Kidney (tissue), 14 donors: ENCODE data around the gene FZR1. TPM values are rescaled to one million over a fixed set of nuclear protein-coding genes. Genes with fewer than 3 reads are reported as not detected.

Experiments used
- DNase-seq, 5 donors: peaks; one replicate each; pipeline ENCODE4 v3.0.0-alpha.2; 2013 to 2020
- FAIRE-seq: peaks from 2 replicates; lab custom pipeline; 2012; peaks lifted over from hg19 to GRCh38; lab: Jason Lieb, UNC
- H3K27ac ChIP-seq, 2 donors: one replicate each; pipeline ENCODE4 v1.7.0; 2013; ENCODE audit warnings: low read depth in 2 of 2, low read length in 2 of 2, inconsistent platforms in 1 of 2
- H3K27me3 ChIP-seq: one replicate; pipeline ENCODE4 v1.7.1; 2013; ENCODE audit warnings: low read length, inconsistent platforms; ENCODE audit not compliant: control insufficient read depth, insufficient read depth
- H3K36me3 ChIP-seq, 3 donors: one replicate each; pipeline versions ENCODE4 v1.7.0 to v1.7.1; 2013; ENCODE audit warnings: low read length in 3 of 3, control low read depth in 1 of 3, inconsistent platforms in 1 of 3; ENCODE audit not compliant: insufficient read depth in 3 of 3, control insufficient read depth in 2 of 3
- H3K4me1 ChIP-seq, 3 donors: one replicate each; pipeline versions ENCODE4 v1.7.0 to v1.7.1; 2013; ENCODE audit warnings: low read length in 3 of 3, inconsistent platforms in 1 of 3, low read depth in 1 of 3; ENCODE audit not compliant: control insufficient read depth in 2 of 3, insufficient read depth in 2 of 3
- H3K4me3 ChIP-seq, 3 donors: one replicate each; pipeline versions ENCODE4 v1.7.0 to v1.8.1; 2013; ENCODE audit warnings: low read length in 3 of 3, control low read depth in 1 of 3, inconsistent platforms in 1 of 3
- H3K9ac ChIP-seq, 3 donors: one replicate each; pipeline versions ENCODE4 v1.7.0 to v1.7.1; 2013; ENCODE audit warnings: low read length in 3 of 3, control low read depth in 1 of 3, inconsistent platforms in 1 of 3
- H3K9me3 ChIP-seq, 3 donors: one replicate each; pipeline versions ENCODE4 v1.7.0 to v1.7.1; 2013; ENCODE audit warnings: low read length in 3 of 3, control low read depth in 1 of 3, inconsistent platforms in 1 of 3; ENCODE audit not compliant: control insufficient read depth in 2 of 3, insufficient read depth in 1 of 3
- intact Hi-C: fragments of 100-400 bp; cut with DNase I; formaldehyde crosslinking; loops from one replicate; pipeline ENCODE4 v1.11.1; 2022
- polyA plus RNA-seq: library from polyadenylated mRNA; stranded (reverse); fragments of 350-450 nt; fragmentation: Illumina TruSeq; extraction: RNeasy Lipid Tissue Mini Kit (QIAGEN cat#74804); gene quantifications from one replicate; pipeline ENCODE4 v1.2.3, GENCODE V29; 2014; ENCODE audit warnings: low read depth, low replicate concordance; ENCODE audit not compliant: insufficient read depth
- total RNA-seq: library from RNA; stranded (reverse); fragmentation: NEBNext Ultra II Directional; extraction: Animal tissue kit (Norgen Biotek cat#: 25700); gene quantifications from one replicate; pipeline ENCODE4 v1.2.1, GENCODE V29; 2021
- TF ChIP-seq, protein P1 (sequence below): IDR thresholded peaks from 3 replicates; pipeline ENCODE4 v1.5.1; 2012; ENCODE audit warnings: mild to moderate bottlenecking, moderate library complexity, borderline replicate concordance; ENCODE audit not compliant: insufficient read depth; ENCODE audit errors: extremely low read depth
- donor health status: control.
- donor health status: control.
- donor health status: control.
- donor health status: control.
- donor health status: control.
- donor health status: DM: yes; HTN: yes; CAD: no.
- donor health status: Normal renal cell carcinoma (clear cell type).

The FZR1 gene
- total and polyA plus RNA-seq, 2 donors from 2014 or later: 28.4 to 48.0 TPM

DNA sequence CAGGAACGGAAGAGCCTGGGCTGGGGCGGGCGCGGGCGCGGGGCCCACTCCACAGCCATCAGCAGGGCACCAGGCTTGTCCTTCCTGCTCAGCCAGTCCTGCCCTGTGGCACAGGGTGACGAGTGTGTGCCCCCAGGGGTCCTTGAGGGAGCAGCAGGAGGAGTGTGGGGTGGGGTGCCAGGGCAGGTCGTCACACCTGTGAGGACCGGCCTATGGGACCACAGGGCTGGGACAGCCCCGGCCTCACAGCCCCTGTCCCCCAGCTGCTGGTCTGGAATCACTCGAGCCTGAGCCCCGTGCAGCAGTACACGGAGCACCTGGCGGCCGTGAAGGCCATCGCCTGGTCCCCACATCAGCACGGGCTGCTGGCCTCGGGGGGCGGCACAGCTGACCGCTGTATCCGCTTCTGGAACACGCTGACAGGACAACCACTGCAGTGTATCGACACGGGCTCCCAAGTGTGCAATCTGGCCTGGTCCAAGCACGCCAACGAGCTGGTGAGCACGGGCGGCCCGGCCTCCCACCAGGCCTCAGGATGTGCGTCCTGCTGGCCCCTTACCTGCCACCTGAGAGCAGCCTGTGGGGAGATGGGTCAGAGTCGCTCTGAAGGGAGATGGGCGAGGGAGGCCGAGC is 26.2 kb downstream of the FZR1 start:
- no peak overlapping the region for H3K27ac ChIP-seq
- H3K4me3 ChIP-seq: no peak overlapping the region
- DNase-seq (no peak), FAIRE-seq (no peak)
- TF ChIP-seq, protein P1, sequence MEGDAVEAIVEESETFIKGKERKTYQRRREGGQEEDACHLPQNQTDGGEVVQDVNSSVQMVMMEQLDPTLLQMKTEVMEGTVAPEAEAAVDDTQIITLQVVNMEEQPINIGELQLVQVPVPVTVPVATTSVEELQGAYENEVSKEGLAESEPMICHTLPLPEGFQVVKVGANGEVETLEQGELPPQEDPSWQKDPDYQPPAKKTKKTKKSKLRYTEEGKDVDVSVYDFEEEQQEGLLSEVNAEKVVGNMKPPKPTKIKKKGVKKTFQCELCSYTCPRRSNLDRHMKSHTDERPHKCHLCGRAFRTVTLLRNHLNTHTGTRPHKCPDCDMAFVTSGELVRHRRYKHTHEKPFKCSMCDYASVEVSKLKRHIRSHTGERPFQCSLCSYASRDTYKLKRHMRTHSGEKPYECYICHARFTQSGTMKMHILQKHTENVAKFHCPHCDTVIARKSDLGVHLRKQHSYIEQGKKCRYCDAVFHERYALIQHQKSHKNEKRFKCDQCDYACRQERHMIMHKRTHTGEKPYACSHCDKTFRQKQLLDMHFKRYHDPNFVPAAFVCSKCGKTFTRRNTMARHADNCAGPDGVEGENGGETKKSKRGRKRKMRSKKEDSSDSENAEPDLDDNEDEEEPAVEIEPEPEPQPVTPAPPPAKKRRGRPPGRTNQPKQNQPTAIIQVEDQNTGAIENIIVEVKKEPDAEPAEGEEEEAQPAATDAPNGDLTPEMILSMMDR: no peak
- H3K4me1 ChIP-seq: no peaks in the 10 kb centered on the region
- H3K9me3 ChIP-seq: no peaks in the 10 kb centered on the region
- no peaks in the 10 kb centered on the region for H3K27me3 ChIP-seq
- H3K9ac ChIP-seq: no peak overlapping the region
- H3K36me3 ChIP-seq: peaks cover 0 to 16% (median 13%) of the 10 kb centered on the region in 3 donors
- intact Hi-C loops: no loop called here

- no peaks in the 10 kb centered on the region for H3K9me3 ChIP-seq
- H3K27me3 ChIP-seq: no peaks in the 10 kb centered on the region
- intact Hi-C loops: no loop called here
- H3K4me3 ChIP-seq: no peak overlapping the region
- H3K27ac ChIP-seq: no peak overlapping the region
- no peak overlapping the region for H3K9ac ChIP-seq
- TF ChIP-seq, protein P1: no peak
- H3K4me1 ChIP-seq: no peaks in the 10 kb centered on the region
- H3K36me3 ChIP-seq: peaks cover 0 to 13% (median 10%) of the 10 kb centered on the region in 3 donors
- DNase-seq (no peak), FAIRE-seq (no peak)
These were observed 26.9 kb downstream of the FZR1 start for GRCh38 chr19:3533033-3533432.

- Histone ChIP-seq H3K4me3 (no peak overlapping the region), H3K27ac (no peak overlapping the region), H3K9me3 (no peaks in the 10 kb centered on the region), H3K9ac (no peak overlapping the region), H3K4me1 (no peaks in the 10 kb centered on the region), H3K27me3 (no peaks in the 10 kb centered on the region), H3K36me3 (peaks cover 0 to 13% (median 10%) of the 10 kb centered on the region in 3 donors)
- DNase-seq: no peak
- intact Hi-C loops: no loop called here
- TF ChIP-seq, protein P1: no peak
- no peak for FAIRE-seq
These were observed 27.6 kb downstream of the FZR1 start for GRCh38 chr19:3533563-3534216.
